Eye (tissue), 1 donor: ENCODE measurements around the gene SEMA3F.
A peak's percentile ranks its signal among the peaks of the same experiment; 100 is the strongest.
"Not testable (repeated sequence)": the region's sequence is repeated elsewhere in the genome, so short reads cannot be mapped to it uniquely, and the experiment has no call there.

Source experiments
- DNase-seq: peaks from one replicate; pipeline ENCODE4 v3.0.0-alpha.2; 2015

Gene SEMA3F

DNA sequence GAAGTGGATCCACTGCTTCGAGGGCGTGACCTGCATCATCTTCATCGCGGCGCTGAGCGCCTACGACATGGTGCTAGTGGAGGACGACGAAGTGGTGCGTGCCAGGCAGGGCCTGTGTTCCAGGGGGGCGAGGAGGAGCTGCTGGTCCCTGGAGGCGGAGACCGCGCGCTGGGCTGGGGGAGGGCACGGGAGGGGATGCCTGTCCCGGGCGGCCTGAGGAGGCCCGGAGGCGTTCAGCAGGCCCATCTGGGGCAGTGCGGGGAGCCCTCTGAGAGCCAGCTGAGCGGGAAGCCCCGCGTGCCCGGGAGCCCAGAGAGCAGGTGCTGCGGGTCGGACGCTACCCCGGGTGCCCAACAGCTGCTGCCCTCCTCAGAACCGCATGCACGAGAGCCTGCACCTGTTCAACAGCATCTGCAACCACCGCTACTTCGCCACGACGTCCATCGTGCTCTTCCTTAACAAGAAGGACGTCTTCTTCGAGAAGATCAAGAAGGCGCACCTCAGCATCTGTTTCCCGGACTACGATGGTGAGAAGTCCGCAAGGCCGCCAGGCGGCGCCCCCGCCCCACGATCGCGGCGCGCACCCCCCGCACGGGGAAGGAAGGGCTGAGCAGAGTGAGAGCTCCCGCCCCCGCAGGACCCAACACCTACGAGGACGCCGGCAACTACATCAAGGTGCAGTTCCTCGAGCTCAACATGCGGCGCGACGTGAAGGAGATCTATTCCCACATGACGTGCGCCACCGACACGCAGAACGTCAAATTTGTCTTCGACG lies 39.2 kb downstream of the SEMA3F start:
- peak; percentile 85 for DNase-seq

DNA sequence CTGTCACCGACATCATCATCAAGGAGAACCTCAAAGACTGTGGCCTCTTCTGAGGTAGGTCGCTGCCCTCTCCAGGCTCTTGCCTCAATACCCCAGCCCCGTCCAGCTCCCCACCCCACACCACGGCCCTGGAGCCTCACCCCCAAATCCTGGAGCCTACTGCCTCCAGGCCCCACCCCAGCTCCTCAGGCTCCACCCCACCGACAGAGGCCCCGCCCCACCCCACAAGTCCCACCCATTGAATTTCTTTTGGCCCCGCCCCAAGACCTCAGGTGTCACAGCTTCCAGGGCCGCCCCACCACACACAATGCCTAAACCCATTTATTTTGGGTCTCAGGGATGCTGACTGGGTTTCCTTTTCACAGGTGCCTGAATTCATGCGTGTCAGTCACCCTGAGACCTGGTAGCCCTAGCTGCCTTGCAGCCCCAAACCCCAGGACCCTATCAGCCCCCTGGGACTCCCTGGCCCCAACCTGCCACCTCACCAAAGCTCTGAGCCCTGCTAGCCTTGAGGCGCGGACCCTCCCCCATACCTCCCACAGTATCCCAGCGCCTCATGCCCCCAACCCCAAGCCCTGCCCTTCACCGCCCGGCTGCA lies 39.9 kb downstream of the SEMA3F start:
- no peak for DNase-seq

DNA sequence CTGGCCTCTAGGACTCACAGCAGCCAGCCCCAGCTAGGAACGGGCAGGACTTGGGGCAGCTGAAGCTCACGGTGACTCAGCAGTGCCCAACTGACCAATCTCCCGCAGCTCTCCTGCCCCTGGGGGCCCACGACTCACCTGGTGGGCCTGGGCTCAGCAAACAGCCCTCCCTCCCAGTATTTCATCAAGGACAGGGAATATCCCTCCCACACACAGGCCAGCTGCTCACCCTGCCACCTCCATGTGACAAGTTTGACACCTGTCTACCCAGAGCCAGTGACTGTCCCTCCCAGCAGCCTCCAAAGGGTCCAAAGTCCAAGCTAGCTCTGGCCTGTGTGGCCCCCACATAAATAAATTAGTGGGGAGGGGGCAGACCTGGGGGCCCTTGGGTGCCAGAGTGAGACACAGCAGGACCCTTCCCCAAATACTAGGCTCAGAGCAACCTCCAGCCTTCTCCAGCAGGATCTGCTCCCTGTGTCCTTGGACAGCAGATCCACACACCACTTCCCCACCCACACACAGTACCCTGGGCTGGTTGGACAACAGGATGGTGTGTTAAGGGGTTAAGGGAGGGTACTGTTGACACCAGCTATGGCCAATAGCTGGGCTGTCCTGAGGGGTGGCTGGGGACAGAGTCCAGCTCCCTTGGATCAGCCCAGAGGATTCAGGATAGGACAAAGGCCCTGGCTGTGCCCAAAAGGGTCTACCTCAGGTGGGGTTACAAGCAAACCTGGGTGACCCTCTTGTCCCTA lies 40.6 kb downstream of the SEMA3F start:
- no peak for DNase-seq

DNA sequence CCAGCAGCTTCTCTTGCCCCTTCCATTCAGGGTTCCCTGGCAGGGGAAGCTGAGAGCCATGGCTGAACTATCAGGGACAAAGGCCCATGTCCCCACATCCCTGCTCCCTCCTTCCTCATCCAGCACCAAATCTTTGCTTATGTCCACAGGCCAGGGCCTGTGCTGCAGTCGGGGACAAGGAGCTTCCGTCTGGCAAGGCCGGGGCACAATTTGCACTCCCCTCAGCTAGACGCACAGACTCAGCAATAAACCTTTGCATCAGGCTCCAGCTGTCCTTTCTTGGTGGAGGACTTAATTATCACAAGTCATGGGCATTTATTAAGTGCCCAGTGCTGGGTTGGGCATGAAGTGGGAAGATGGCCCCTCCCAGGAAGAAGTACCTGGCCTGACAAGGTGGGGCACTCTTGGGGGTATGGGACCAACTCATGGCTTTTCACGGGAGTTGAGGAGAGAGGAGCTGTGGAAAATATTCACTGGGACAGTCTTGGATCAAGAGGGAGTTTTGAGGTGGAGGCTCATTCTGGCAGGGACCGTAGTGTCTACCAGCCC lies 41.2 kb downstream of the SEMA3F start:
- no peak for DNase-seq

DNA sequence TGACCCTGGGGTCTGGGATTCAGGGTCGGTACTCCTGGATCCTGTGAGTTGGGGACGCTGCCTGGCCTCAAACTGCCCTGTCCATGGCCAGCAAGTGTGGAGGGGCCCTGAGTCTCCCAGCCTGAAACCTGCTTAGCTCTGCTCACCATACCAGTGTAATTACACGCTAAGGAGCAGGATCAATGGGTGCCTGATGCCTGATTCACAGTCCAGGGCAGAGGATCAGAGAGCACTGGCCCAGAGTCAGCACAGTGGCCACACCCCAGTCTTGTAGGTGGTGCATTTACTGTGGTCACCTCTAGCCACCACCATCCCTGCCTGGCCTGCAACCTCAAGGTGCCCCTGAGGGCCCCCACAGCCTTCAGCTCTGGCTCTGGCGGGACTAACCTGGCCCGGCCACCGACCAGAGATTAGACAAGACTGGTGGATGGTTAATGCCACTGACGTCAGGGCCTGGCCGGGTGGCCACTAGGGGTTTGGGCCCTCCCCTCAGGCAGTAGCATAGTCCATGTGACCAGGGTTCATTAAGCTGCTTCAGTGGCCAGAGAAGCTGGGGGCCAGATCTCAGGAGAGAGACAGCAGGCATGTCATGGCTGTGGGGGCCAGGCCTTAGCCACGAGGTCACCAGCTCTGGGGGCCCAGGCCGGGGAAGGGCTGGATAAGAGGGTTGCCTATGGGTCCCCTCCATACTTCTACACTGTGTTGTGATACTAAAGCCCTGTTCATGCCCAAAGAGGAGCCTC lies 46.6 kb downstream of the SEMA3F start:
- peak; percentile 55 for DNase-seq

DNA sequence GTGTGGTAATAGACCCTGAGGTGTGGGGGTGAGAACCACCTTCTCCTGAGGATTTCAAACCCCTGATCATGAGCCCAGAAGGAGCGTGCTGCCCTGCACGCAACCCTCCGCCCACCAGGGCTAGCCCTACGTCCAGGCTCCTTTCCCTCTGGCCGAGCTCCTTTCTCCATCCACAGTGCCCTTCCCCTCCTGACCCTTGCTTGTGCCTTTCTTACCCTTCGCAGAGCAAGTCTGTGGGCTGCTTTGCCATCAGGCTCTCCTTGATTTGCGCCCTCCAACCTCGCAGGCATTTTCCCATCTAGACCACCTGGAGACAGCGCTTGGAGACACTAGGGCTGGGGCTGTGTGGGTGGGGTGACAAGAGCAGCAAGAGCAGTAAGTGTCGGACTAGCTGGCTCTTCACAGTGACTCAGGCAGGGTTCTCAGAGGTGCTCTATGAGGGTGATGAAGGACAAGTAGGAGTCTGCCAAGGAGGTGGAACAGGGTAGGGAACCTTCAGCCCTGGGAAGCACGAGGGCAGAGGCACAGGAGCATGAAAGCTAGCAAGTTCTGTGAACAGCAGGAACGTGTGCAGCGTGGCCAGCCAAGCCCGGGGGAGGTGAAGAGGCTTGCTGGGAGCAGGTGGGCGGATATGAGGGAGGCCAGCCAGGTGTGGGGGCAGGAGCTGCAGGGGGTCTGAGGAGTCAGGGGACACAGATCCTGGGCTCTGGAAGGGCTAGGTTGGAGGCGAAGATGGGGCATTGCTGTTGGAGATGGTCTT lies 47.4 kb downstream of the SEMA3F start:
- no peak for DNase-seq

DNA sequence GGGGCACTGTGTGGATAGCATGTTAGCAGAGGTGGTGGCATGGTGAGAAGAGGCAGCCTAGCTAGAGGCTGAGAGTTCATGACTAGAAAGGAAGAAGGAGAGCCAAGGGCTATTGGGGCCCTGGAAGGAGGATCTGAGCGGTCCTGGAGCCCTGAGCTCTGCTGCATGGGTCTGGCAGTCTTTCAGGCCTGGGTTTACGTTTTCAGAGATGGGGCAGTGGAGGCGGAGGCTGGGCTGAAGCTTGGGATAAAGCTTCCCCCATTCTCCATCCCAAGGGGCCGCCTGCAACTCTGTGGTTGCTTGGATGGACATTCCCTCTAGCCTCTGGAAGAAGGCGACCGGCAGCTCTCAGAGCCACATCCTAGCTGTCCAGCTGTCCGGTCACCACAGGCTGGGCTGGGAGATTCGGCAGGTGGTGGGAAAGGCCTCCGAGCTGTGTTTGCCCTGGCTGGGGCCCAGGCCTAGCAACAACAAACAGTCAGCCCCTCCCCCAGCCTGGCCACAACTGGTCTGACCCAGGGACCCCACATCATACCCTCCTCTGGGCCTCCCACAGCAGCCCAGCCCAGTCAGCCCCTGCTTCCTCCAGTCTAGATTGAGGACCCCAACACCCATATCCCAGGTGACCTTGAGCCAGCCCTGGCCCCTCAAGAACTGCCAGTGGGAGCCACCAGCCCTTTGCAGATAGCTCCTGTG lies 48.1 kb downstream of the SEMA3F start:
- no peak for DNase-seq

DNA sequence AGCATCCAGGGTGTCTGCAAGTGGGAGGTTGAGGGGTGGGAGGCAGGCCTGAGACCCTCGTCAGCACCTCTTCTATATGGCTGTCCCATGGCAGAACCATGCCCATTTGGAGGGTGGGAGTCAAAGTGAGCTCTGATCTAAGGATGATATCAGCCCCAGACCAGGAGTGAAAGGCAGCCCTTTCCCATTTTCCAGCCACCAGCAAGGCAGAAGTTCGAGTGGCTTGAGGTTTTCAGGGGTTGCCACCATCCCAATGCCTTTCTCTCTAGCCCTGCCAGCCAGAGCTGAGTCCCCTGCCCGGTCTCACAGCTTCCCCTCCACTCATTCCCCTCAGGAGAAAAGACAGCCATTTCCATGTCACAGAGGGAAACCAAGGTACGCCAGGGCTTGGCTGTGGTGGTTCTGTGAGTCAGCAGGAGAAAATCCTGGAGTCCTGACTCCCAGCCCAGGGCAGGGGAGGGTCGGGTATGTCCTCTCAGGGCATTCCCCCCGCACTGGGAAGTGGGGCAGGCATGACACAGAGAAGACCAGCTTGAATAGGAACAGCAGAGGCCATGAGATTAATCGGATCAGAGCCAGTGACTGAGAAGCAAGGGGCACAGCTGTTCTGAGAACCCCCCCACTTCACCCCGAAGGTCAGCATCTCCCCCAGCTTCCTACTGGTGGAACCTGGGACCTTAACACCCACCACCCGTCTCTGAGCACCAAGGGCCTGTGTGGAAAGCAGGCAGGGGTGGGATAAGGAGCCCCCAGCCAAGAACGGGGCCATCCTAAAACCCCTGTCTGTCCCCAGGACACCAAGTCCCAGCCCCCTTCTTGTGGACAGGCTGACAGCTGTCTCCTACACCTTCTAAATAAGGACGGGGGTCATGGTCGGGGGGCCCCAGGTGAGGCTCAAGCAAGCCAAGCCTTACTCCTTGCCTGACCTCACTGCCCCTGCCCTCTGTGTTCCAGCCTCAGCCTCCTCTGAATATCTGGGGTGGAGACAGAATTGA lies 49.0 kb downstream of the SEMA3F start:
- DNase-seq, result no peak

DNA sequence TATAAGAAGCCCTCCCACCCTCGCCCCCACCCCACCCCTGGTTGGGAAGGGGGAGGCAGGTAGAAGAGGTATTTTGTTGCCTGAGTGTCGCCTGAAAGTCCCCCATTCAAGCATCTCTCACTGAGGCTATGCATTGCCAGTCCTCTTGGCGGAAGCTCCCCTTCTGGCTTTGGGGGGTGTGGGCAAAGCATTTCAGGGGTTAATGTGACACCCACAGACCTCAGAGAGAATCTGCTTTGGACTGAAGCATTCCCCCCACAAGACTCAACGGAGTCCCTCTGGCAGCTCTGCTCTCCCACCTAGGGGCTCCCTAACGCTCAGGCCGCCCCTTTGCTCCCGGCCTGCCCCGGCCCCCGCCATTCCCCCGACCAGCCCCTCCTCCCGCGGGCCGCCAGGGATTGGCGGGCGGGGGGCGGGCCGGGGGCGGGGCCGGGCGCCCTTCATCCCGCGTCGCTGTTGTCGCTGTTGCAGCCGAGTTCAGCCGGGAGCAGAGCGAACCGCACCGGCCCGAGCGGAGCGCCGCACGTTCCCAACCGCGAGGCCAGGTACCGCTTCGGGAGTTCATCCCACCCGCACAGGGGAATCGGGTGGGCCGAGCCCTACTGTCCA lies 49.8 kb downstream of the SEMA3F start, which contains the start of gene SLC38A3:
Gene SLC38A3 (plus strand): TSS at position 468 of the 609 bp plus-strand sequence. CDS start 8,929 bp downstream, outside the sequence.
- peak; percentile 77 for DNase-seq

DNA sequence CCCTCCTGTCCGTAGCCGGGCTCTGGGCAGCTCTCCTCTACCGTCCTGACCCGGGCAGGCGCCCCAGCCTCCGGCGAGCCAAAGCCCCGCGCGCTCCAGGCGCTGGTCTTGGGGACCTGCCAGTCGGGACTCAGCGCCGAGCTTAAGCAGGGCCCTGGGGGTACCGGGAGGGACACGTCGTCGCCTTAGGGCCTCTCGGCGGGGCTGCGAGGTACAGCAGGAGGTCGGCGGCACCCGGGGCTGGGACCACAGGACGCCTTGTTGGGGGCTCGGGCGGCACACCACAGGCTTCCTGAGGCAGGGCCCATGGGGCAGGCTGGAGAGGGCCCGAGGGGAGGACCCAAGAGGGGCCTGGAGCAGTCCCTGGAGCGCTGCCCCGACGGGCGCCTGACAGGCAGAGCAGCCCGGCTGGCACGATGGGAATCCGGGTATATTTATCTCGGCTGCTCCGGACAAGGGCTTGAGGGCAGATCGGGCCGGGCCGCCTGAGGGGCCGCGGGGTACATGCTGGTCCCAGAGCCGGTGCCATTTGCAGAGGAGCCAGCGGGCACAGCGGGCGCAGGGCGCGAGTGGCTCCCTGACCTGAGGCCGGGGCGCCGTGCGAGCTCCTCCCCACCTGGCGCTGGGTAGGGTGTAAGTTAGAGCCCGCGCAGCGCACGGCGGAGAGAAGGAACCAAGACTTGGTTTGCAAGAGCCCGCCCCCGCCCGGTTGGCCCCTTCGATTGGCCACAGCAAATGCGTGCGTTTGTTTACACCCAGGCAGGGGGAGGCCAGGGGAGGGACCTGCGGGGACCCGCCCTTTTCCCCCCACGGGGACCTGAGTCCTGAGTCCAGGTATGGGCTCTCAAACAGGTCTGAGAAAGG lies 50.5 kb downstream of the SEMA3F start:
- DNase-seq, result no peak

DNA sequence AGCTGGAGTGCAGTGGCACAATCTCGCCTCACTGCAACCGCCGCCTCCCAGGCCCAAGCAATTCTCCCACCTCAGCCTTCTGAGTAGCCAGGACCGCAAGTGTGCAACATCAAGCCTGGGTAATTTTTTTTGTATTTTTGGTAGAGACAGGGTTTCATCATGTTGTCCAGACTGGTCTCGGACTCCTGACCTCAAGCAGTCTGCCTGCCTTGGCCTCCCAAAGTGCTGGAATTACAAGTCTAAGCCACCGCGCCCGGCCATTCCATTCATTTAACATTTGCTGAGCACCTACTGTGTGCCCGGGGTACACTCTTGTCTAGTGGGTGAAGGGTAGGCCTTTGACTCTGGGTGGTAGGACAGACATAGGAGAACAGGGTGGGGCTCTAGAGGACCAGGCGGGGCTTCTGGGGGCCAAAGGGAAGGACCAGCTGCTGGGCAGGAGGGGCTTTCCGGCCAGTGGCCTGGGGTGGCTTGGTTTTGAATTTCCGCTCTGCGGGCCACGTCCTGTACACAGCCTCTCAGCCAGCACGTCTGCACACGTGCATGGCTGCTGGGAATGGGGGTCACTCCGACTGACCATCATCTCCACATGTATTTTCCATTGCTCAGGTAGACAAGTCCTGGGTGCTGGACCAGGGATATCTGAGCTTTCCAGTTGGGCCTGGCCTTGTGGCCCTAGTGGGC lies 52.4 kb downstream of the SEMA3F start:
- no peak for DNase-seq

DNA sequence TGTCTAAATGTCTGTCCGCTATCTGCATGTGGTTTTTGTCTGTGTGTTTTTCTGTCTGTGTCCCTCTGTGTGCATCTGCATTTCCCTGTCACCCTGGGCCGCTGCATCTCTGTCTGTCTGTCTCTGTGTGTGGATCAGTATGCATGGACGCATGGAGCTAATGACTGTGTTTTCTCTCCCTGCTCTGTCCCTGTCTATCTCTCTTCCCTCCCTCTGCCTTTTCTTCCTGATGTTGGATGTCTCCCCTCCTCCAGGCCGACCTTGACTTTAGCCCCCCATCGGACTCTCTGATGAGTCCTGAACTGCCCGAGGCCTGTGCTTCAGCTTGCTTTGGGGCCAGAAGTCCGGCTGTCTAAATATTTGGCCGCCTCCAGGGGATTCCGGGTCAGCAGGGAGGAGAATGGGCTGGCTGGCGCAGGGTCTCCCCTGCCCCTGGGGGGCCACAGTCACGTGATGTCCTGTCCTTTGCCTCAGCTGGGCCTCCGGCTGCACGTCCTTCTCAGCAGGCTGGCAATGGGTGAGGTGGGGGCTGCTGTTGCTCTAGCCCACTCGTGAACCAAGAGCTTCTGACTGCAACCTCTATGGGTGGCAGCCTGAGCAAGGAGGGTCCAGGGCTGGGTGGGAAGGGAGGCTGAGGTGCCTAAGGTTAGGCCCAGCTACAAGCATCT lies 53.7 kb downstream of the SEMA3F start:
- DNase-seq, result no peak

DNA sequence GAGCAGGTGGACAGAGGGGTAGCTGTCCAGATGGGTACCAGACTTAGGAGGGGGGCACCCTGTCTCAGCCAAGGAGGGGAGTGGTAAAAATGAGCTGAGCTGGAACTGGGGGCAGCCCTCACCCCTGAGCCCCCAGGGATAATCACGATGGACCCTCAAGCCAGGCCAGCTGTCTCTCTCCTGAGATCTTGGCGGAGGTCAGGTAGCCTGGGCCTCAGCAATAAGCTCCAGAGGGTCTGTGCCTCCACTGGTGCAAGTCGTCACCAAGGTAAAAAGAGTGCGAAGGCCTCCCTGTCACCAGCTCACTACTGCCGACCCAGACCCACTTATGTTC lies 55.0 kb downstream of the SEMA3F start:
- no peak for DNase-seq

DNA sequence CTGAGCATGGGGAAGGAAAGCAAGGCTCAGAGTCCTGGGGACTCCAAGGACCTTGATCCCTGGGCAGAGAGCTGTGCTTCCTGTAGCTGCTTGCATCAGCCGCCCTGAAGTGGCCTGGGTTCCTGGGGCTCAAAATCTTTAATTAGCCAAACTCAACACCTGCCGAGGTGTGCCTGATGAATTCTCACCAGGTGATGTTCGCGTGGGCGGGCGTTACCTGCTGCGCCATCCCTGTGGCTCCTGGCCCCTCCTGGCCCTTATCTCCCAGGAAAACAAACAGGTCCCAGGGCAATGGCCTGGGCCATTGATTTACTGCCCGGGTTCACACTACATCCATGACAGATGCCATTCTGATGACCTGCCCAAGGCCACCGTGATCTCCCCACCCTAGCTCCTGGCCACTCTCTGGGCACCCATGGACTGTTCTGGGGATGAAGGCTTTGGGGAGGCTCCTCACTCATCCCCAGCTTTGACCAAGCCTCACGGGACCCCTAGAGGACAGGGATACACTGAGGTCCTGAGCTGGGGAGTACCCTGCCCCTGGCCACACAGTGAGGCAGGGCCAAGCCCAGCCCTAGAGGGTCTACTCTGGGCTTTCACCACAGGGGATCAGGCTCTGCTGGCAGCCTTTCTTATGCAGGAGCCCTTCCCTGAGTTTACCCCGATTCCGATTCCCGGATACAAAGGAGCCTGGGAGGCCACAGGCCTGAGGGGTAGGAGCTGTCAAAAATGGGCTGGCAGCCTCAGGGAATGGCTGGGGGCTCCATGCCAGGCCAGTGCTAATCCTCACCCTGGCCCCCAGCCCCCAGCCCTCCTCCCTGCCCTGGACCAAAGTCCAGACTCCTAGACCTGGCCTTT lies 55.6 kb downstream of the SEMA3F start:
- DNase-seq, result no peak

DNA sequence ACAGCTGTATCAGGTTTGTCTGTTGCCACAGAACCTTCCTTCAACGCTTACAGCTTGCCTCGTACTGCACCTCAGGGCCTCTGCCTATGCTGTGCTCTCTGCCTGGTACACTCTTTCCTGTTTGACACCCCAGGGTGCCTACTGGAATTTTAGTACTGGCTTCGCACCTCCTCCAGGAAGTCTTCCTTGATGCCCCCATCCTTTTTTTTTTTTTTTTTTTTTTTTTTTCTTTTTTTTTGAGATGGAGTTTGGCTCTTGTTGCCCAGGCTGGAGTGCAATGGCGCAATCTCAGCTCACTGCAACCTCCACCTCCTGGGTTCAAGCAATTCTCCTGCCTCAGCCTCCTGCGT lies 56.2 kb downstream of the SEMA3F start:
- DNase-seq, result not testable (repeated sequence)

DNA sequence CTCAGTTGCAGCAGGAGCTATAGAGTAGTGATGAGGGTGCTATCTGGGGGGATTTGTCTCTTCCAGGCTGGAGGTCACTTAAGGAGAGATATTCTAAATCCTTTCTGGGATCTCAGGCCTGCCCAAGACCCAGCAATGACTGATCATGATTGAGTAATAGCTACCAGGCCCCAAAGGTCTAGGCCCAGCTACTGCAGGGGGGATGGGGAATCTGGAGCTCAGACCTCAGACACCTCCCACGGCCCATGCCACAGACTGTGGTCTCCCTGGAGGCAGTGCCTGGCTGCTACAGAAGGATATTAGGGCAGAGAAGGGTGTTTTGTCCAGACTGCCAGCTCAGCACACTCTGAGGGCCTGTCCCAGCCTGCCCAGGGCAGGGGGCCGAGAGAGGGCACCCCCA lies 56.8 kb downstream of the SEMA3F start:
- DNase-seq, result no peak

DNA sequence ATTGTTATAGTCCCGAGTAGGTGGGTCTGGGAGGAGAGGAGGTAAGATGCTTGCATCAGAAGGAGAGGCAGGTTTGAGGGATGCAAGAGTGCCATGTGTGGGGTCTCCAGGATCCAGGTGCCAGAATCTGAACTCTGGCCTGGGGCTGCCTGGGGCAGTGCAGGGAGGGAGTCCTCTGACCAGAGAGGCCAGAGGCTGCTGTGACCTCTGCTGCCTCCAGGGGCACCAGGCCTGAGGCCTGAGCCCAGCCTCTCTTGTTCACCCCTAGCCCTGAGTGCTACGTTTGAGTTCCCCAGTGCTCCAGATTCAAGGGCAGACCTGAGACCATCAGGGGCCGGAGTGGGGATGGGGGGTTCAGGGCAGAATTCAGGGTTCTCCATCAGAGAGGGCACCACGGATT lies 57.4 kb downstream of the SEMA3F start:
- no peak for DNase-seq
